Activated naive CD8-positive, alpha-beta T cell treated with anti-CD3 and anti-CD28 coated beads, Interleukin-2, amount 50 U/mL, for 16 hours (primary cell): ENCODE measurements around the gene AGXT2.

Experiments
- DNase-seq: peaks from one replicate; pipeline ENCODE4 v3.0.0-alpha.2; 2020; ENCODE audit warnings: low read depth, low spot score

Gene AGXT2, protein sequence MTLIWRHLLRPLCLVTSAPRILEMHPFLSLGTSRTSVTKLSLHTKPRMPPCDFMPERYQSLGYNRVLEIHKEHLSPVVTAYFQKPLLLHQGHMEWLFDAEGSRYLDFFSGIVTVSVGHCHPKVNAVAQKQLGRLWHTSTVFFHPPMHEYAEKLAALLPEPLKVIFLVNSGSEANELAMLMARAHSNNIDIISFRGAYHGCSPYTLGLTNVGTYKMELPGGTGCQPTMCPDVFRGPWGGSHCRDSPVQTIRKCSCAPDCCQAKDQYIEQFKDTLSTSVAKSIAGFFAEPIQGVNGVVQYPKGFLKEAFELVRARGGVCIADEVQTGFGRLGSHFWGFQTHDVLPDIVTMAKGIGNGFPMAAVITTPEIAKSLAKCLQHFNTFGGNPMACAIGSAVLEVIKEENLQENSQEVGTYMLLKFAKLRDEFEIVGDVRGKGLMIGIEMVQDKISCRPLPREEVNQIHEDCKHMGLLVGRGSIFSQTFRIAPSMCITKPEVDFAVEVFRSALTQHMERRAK

DNA sequence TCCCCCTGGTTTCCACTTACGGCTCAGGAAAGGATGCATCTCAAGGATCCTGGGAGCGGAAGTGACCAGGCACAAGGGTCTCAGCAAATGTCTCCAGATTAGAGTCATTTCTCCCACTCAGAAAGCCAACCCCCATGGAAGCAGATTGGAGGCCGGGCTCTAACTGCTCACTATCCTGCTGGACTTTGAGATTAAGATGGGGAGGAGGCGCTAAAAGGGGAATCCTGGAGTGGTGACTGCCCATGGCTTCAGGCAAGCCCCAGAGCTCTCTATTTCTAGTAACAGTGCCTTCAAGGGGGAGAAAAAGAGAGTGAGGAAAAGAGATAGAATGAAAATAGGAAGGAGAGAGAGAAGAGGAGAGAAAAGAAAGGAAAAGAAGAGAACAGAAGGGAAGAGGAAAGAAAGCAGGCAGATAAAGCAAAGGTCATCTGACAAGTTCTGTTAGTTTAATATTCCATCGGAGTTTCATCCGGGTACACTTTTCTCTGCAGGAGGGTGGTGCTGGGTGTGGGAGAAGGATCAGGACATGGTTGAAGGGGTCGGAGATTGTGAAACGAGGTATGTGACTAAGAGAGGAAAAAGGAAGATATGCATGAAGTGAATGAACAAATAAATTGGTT, at the start of gene AGXT2:
AGXT2 (minus strand) TSS at position 165 of the 620 bp plus-strand sequence; CDS start at position 108, 57 bp downstream.
- DNase-seq: no peak

DNA sequence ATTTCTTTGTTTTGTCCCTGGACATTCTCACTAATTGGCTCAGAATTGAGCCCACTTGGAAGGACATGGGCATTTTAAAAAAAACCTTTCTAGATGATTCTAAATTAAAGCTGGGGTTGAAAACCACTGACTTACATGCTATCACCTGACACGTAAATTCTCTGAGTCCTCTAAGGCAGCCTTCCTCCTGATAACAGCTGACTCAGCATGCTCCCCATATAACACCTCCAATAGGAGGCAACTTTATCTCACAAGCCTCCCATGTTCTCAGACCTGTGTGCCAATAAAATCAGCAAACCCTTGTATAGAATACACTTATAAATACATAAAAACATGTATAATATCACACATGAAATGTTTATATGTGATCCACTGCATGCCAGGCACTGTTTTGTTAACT, 49.2 kb upstream of the AGXT2 start:
- DNase-seq: no peak

DNA sequence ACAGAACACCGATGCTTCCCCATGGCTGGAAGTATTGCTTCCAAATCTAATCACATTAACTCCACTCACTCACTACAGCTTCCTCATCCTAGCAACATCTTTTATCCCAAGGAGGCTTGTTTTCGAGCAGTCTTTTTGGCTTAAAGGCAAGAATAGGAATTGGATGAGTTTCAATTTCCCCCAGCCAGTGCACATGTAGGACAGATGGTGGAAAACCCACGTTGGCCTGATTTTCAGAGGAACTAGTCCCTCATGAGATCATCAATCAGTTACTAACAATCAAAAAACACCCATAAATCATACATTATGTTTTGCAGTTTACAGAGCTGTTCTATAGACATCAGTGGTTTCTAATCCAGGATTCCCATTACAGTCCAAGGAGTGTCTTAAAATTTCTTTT, 48.5 kb upstream of the AGXT2 start:
- DNase-seq: no peak

DNA sequence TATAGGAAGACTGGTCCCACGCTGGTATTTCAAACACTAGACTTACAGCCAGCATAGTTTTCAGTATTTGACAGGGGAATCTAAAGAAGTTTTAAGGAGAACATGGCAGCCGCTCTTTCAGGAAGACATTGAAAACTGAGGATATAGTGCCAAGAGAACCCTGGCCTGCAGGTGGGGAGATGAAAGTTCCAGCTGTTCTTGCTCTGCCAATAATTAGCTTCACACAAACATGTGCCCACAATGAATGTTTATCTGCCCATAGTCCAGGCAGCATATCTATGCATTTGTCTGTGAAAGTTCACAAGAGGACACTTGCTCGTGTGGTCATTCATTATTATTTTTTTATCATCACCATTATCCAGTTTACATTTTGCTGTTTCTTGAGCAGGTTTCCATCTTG, 47.6 kb upstream of the AGXT2 start:
- no peak for DNase-seq

DNA sequence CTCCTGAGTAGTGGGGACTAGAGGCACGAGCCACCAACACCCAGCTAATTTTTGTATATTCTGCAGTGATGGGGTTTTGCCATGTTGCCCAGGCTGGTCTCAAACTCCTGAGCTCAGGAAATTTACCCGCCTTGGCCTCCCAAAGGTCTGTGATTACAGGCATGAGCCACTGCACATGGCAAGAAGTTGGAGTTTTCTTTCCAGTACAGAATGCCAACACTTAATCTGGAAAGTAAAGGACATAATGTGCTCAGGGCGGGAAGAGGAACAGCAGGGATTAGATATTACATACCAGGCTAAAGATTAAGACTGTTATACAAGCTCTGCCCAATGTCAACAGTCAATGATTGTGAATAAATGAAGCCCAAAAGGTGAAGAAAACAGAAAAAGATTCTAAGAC, 47.2 kb upstream of the AGXT2 start:
- no peak for DNase-seq

DNA sequence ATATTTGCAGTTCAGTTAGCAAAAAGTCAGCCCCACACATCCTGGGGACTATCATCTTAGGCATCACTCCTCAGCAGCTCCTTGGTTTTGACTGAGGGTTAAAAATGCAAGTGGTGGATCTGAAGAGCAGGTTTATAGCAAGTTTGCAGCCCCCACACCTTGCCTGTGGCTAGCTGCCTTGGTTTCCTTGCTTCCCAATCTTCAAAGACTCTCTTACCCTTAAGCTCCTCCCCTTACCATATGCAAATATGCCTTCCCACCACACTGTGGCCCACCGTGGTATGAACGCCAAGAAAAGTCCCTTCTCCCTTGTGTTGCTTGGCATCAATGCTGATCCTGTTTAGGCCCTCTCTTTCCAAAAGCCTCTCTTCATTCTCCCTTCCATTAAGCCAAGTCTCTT, 45.0 kb upstream of the AGXT2 start:
- DNase-seq: no peak

DNA sequence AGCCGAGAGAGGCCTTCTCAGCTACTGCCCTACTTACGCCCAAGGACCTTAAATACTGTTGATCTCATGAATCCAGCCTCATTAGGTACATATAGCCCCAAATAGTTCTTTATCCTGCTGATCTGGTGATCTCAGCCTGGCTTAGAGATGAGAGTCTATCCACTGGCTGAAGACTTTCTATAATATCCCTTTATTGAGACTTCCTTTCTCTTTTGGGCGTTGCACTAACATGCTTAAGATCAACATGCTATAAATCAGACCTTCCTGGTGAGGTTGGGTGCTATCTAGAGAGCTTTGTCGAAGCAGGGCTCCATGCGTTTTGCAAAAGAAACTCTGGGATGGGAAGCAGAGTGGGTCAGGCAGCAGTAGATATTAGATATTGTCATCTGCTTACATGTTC, 44.0 kb upstream of the AGXT2 start:
- no peak for DNase-seq

DNA sequence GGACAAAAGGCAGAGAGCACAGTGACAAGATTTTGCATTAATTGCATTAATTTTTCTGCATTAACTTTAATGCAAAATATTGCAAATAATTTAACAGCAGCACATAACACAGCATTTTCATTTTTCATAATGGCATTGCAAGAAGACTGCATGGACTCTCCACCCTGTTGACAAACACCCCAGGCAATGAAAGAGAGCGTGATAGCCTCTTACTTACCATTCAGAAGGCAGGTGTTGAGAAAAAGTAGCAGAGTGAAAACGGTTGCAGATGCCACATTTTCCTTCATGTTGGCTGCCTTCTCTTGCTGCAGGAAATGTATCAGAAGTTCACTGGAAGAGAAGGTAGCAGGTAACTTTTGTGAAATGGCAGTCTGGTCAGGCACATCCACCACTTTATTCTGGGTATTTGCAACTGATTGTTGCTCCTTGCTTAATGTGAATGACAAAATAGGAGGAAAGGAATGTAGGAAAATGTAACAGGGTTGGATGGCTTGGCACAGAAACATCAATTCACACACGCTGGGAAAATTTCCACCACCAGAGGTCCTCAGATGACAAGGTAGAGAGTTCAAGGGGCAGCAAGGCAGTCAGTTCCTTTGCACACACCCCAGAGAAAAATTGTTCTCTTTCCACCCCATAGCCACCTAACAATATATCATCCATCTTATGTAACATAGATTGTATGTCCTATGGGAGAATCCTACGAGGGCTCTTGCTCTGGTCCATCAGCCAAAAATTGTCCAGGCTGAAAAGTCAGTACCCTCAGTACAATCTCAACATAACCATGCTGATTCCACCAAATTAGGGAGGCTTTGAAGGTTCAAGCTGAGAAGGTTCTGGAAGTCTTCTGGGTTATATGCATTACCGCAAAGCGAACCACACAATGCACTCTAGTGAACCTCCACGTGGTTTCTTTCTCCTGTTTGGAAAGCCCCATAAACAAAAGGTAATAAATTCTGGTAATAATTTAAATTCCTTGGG, 41.9 kb upstream of the AGXT2 start:
- DNase-seq: peak; percentile 14

DNA sequence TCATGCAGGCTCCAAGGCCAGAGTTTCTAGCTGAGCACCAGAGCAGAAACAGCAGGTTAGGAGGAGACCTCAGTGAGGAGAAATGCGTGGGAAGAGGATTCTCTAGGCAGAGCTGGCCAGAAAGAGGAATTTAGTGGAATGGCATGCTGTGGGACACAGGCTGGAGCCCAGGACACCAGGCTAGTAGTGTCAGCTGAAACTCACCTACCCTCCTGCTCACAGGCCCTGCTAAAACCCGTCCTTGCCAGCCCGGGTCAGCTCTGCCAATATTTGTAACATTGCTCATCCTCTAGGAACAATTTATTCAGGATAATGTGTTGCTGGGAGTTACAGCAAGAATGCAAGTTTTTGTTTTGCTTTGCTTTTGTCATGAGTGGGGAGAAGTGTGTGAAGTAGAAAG, 40.2 kb upstream of the AGXT2 start:
- DNase-seq: no peak

DNA sequence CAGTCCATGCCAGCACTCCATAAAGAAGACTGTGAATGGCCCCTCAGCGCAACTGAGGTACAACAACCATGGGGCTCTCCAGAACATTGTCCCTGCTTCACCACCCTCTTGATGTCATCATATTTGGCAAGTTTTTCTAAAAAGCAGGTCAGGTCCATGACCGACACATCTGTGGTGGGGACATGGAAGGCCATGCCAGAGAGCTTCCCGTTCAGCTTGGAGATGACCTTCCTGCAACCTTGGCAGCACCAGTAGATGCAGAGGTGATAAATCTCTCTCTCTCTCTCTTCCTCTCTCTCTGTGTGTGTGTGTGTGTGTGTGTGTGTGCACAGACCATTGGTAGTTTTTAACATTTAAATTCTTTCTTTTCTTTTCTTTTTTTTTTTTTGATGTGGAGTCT, 35.4 kb upstream of the AGXT2 start:
- DNase-seq: no peak

DNA sequence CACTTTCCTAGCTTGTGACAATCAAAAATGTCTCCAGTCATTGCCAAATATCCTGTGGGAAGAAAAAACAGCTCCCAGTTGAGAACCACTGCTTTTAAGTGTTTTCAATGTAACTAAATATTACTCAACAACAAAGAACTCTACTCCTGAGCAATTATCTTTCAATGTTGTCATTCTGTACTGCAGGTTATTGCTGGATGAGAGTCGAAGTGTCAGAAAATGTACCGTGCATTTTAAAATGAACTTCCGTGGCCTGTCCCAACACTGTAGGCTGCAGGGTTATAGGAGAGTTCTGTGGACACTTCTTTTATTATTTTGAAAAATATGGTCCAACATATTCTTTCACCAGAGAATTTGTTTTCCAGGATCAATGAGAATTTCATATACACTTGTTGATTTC, 34.8 kb upstream of the AGXT2 start:
- DNase-seq: no peak

DNA sequence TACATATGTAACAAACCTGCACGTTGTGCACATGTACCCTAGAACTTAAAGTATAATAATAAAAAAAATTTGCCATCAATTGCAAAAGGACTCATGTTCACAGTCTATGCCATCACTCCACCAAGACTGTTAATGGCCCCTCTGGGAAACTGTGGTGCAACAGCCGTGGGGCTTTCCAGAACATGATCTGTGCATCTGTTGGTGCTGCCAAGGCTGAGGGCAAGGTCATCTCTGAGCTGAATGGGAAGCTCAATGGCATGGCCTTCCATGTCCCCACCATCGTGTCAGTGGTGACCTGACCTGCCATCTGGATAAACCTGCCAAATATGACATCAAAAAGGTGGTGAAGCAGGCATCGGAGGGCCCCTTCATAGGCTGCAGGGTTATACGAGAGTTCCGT, 33.4 kb upstream of the AGXT2 start:
- no peak for DNase-seq

DNA sequence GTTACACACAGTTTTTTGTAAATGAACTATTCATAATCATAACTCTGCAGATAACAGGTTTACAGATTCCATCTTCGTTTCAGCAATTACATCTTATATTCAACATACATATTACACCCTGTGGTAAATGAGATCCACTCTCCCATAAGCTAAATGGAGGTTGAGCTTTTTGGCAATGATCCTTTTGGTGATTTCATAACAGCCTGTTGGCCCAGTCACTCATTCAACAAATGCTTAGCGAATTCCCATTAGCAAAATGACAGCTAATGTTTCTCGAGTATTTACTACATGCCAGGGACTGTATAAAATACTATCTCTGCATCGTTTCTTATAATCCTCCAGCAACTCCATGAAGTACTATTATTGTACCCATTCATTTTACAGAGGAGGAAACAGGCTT, 25.4 kb upstream of the AGXT2 start:
- no peak for DNase-seq

DNA sequence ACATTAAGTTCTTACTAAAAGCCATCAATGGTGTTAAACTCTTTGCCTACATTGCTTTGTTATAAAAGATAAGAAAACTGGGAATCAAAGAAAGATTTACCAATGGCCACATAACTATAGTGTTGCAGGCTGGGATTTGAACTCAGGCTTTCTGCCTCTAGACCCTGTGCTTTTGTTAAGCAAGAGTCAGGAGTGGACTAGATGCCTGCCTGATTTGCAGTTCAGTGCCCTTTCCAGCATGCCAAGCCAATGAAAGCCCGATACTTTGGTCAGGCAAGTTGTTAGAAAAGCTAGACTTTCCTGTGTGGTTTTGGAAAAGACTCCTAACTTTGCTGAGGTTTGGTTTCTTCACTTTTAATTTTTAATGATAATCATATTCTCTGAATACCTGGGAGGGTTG, 21.4 kb upstream of the AGXT2 start:
- no peak for DNase-seq

DNA sequence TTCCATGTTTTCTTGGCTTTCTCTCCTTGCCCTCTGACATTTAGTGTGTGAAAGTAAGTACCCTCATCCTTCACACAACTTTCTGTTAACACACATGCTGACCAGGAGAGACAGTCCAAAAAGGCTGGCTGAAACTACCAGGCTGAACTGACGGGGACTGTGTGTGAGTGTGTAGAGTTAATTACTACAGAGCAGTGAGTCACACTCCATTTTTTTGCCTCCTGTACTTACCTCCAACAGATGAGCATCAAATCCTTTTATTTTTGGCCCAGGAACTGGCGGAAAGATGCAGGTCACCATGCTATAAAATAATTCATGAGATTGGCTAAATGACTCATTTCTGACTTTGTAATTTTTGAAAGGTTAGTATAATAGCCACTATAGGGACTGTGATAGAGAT, 20.2 kb upstream of the AGXT2 start:
- DNase-seq: no peak

DNA sequence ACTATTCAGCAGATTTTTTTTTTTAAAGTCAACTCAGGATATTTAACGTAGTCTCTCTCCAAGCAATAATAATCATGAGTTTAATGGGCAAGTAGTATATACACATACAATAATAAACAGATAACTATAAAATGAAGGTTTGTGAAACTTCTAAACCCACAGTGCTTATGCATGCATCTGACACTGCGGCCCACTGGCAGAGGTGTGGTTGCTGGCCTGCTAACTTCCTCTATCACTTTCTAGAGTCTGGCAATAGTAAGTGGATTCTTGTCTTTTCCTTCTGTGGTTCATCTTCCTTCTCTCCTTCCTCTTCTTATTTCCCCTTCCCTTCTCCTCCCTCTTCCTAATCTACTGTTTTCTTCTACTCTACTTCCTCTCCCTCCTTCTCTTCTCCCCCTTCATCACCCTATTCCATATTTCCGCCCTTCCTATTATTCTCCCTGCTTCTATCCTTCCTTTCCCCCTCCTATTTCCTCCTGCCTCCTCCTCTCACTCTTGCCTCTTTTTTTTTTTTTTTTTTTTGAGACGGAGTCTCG, 18.6 kb upstream of the AGXT2 start:
- DNase-seq: no peak

DNA sequence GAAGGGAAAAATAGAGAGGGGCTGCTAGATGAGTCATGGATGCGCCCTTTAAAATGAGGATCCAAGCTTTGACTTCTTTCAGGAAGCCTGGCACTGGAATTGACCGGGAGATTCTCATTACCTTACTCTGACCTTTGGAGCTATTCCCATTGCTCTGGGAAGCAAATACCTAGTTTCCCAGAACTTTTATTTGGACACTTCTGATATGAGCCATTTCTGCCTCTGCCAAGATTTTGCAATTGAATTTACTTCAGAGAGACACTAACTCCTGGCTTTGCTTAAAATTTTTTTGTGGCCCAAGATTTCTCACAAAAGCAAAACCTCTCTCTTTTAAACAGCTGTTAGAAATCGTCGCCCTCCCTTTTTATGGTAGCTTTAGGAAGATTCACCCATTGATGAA, 15.7 kb upstream of the AGXT2 start:
- no peak for DNase-seq

DNA sequence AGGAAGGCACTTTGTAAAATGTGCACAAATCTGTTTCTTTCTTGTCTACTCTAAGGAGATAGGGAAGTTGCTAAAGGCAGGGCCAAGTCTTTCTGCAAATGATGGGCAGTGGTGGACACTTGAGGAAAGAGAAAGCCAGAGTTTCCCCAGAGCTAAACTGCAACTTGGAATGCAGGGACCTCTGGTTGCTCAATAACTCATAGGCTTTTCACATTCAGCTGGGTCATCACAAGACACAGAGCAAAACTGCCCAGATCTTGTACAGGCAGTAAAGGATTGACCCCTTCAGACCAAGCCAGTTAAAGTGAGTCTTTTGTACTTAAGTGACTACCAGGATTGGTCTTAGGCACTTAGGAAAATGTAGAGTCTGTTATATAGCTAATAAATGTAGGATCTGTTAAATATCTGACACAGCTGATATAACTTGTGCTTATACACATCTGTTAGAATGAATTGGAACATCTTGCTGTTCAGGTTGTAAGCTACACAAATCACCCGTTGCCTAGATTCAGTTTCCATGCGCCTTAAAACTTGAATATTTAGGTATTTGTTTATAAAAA, 13.5 kb upstream of the AGXT2 start:
- DNase-seq: no peak

DNA sequence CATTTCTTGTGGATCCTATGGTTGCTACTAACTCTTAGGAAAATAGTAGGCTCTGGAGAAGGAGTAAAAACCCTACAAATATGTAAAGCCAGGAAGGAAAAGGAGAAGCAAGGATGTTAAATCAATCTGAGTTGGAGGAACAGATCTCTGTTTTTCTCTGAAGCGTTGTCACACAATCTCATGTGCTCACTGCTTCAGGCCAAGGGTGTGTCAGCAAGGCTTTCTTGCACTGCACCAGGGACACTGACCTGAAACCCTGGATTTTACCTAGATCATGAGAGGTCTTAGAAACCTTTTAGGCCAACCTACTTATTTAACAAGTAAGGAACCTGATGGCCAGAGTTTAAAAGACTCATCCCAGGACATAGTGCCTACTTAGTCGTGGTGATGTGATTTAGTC, 12.5 kb upstream of the AGXT2 start:
- no peak for DNase-seq

DNA sequence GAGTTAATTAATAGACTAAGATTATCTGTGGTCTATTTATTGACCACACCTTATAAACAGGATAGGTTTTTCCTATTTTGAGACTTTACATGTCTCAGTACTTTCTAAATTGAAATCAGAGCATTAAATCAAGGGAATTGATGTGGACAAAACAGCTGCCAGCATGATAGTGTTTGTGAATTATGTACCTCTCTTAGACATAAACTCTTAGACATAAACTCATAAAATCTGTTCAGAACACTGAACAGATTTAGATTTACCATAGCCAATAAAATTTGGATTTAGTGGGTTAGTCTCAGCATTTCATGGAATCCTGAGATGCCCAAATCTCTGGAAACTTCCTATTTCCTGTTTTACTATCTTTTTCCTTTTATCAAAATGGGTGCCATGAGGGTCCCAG, 11.5 kb upstream of the AGXT2 start:
- no peak for DNase-seq

DNA sequence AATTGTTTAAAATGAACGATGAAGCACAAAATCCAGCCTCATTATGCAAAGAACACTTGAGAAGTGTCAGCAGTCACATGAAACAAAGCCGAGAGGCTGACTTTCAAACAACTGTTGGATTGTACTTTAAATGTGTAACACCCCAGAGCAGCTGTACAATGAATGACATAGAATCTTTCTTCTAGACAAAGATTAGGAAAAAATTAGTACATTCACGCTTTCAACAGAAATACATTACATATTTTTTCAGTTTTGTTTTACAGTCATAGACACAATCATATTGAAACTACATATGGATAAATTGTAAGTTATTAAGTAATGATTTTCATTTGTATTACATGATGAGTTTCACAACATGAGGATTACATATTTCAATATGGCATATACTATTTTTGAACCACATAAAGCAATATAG, 10.6 kb upstream of the AGXT2 start:
- no peak for DNase-seq
